HFF-Myc (cell line): Measurements from ENCODE around the gene ERLIN1.

Source experiments
- DNase-seq: peaks from one replicate; pipeline ENCODE4 v3.0.0-alpha.2; 2011; ENCODE audit warnings: low read depth; ENCODE audit errors: extremely low read depth
- H3K4me3 ChIP-seq: replicated peaks from 2 replicates; pipeline ENCODE4 v1.5.1; 2011; ENCODE audit warnings: low read depth, mild to moderate bottlenecking, control low read depth, low read length
- TF ChIP-seq, protein P1 (sequence below): IDR thresholded peaks from 2 replicates; pipeline ENCODE4 v1.5.1; 2012; ENCODE audit warnings: mild to moderate bottlenecking, low read depth, low read length, control low read depth; ENCODE audit errors: missing control alignments

ERLIN1 gene

DNA sequence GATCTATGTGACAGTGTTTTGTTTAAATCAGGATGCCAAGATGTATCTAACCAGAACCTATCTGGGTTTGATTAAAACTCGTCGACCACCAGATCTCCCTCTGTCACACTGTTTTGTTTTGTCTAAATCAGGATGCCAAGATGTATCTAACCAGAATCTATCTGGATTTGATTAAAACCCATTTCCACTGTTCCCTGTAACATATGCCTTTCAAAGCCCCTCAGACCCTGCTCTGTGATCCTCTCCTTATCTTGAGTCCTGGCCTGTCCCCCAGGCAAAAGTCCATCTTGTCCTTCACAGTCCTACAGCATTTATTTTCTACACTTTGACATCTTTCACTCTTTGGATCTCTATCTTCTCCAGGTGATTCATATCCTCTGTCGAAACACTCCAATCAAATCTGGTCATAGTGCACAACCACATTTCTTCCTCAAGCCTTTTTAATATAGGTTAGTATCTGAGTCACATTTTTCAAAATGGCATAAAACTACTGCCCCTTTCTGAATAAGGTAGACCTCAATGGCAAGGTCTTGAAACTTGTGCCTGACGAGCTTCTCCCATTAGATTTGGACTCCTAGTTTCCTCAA, 32.5 kb downstream of the ERLIN1 start:
- H3K4me3 ChIP-seq, result no peak overlapping the region
- no peak for DNase-seq
- TF ChIP-seq, protein P1, sequence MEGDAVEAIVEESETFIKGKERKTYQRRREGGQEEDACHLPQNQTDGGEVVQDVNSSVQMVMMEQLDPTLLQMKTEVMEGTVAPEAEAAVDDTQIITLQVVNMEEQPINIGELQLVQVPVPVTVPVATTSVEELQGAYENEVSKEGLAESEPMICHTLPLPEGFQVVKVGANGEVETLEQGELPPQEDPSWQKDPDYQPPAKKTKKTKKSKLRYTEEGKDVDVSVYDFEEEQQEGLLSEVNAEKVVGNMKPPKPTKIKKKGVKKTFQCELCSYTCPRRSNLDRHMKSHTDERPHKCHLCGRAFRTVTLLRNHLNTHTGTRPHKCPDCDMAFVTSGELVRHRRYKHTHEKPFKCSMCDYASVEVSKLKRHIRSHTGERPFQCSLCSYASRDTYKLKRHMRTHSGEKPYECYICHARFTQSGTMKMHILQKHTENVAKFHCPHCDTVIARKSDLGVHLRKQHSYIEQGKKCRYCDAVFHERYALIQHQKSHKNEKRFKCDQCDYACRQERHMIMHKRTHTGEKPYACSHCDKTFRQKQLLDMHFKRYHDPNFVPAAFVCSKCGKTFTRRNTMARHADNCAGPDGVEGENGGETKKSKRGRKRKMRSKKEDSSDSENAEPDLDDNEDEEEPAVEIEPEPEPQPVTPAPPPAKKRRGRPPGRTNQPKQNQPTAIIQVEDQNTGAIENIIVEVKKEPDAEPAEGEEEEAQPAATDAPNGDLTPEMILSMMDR, result no peak

DNA sequence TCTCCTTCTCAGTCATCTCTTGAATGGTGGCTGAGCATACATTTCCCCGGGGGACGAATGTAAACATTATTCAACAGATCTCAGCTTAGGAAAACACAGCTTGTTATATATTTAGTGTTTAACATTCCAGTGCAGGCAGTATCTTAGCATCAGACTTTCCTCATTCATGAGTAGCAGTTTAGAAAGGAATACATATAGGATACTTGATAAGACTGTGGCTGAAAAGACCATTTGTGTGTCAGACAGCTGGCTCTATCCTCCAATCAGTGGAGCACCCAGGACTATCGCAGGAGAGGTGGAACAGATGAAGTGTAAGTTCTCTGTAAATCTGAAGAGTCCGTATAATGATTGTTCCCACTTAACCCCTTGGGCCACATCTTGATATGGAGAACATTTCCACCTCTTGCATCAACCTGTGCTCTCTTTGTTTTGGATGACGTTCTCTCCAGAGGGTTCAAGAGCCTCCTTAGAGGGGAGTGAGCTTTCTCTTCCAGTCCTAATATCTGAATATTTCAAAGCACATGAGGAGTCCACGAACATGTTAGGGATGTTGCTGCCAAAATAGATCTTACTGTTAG, 34.0 kb downstream of the ERLIN1 start:
- no peak overlapping the region for H3K4me3 ChIP-seq
- DNase-seq, result no peak
- TF ChIP-seq, protein P1, result no peak

DNA sequence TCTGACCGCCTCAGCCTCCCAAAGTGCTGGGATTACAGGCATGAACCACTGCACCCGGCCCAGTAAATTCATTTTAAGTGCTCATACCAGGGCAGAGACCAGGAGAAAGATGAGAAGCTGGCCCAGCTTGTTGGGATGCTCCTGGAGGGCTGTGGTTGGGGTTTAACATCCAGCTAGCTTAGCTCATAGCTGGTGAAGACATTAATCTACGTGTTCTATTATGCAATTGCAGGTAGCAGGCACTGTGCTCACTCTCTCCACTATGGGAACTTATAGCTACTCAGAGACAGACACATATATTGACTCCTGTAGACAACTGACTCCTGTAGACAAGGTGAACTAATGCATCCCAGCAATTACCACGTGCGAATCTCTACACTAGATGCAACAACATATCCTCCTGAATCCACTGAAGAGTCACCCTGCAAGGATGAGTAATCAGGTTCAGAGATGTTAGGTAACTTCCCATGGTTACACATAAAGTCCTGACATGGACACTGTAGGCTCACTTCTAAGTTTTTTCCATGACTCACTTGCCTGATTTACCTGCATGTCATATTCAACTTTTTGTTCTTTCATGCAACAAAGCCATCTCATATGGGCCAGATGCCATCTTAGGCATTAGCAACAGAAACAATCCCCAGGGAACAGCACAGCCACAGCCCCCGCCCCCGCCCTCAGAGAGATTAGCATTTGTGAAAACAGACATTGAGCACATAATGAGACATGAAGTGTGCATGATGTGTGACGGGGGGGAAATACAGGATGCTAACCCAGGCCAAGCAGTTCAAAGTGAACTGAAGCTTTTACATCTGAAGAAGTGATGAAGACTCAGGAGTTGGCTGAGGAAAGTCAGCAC, 37.2 kb downstream of the ERLIN1 start:
- no peak overlapping the region for H3K4me3 ChIP-seq
- DNase-seq, result peak; percentile 19
- TF ChIP-seq, protein P1, result no peak

DNA sequence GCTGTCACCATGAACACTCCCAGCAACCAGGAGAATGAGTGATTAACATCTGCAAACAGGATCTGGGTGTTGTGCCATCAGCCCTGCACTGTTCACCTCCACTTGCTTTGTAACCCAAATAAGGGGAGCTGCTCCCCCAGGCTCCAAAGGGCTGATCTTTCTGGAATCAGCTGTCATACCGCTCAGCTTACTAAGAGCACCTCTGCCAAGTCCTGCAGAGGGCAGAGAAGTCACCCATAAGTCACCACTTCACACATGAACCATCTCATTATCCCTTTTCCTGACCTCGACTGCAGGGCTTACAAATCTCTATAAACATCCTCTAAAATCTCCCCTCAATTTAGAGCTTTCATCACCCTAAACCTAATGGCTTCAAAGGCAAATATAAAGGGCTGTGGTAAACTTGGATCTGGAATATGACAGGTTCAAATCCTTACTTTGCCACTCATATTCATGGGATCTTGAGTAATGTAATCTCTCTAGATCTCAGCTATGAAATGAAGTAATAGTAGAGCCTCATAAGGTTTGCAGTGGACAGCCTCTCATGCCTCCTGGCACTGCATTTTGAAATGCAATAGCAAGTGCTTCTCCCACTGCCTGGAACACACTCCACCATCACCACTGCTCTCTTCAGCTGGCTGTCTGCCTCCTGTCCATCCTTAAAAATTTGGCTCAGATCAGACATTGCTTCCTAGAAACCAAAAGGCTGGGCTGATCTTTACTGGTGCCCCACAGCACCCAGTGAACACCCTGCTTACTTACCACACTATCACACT, 38.8 kb downstream of the ERLIN1 start:
- DNase-seq, result no peak
- TF ChIP-seq, protein P1, result no peak
- no peak overlapping the region for H3K4me3 ChIP-seq

DNA sequence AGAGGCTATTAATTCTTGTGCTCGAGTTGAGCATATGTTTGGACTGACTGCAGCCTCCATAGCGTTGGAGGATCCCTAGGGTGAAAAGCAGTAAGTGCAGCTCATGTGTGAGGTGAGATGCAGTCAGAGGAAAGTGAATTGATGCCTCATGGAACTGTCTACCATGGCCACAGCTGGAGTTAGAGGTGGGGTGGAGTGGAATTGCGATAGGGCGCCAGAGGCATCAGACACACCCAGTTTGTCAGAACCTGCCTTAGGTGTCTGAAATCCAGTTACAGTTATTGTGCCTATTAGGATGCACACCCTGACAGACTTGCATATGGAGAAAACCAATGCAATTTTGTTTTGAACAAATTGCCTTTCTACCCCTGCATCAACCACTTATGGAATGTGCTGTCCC, 39.4 kb downstream of the ERLIN1 start:
- no peak overlapping the region for H3K4me3 ChIP-seq
- TF ChIP-seq, protein P1, result no peak
- DNase-seq, result no peak

DNA sequence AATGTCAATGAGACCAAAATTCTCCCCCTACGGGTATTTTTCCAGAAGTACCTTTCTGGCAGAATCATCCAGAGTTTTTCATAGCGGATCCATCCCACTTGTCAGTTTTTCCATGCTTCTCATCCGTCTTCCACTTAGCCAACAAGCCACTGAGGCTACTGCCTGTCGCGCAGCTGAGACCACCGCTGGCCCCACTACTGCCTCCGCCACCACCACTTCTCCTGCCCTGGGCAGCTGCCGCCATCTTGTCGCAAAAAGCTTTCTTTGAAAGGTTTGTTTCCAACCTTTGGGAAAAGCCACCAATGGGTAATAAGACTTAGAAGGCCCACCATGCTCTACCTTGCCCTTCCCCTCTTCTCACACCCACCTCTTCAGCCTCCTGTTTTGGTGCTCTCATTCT, 42.1 kb downstream of the ERLIN1 start:
- H3K4me3 ChIP-seq, result no peak overlapping the region
- DNase-seq, result no peak
- TF ChIP-seq, protein P1, result no peak
